GM13976 (cell line): ENCODE results near the gene NFX1.

Experiments
- DNase-seq: peaks from one replicate; pipeline ENCODE4 v3.0.0; 2012; ENCODE audit warnings: low spot score
- in situ Hi-C: fragments of 300-500 bp; cut with MboI; formaldehyde crosslinking; loops from one replicate; pipeline ENCODE4 v1.12.0; 2022; ENCODE audit warnings: low sequenced_read_pairs, mixed read lengths, inconsistent platforms; ENCODE audit not compliant: unreplicated experiment
- TF ChIP-seq, protein P1 (sequence below): IDR thresholded peaks from 2 replicates; pipeline ENCODE4 v1.5.1; 2012; ENCODE audit warnings: borderline replicate concordance, mild to moderate bottlenecking; ENCODE audit not compliant: insufficient read depth; ENCODE audit errors: extremely low read depth, missing control alignments, control extremely low read depth

Gene NFX1

GRCh38 chr9:33374634-33375237, 84.4 kb downstream of the NFX1 start:
- peak; percentile 75 for DNase-seq
- in situ Hi-C loops, result no loop called here

GRCh38 chr9:33375238-33375840, 85.0 kb downstream of the NFX1 start:
- DNase-seq, result no peak
- in situ Hi-C loops, result no loop called here
- TF ChIP-seq, protein P1, sequence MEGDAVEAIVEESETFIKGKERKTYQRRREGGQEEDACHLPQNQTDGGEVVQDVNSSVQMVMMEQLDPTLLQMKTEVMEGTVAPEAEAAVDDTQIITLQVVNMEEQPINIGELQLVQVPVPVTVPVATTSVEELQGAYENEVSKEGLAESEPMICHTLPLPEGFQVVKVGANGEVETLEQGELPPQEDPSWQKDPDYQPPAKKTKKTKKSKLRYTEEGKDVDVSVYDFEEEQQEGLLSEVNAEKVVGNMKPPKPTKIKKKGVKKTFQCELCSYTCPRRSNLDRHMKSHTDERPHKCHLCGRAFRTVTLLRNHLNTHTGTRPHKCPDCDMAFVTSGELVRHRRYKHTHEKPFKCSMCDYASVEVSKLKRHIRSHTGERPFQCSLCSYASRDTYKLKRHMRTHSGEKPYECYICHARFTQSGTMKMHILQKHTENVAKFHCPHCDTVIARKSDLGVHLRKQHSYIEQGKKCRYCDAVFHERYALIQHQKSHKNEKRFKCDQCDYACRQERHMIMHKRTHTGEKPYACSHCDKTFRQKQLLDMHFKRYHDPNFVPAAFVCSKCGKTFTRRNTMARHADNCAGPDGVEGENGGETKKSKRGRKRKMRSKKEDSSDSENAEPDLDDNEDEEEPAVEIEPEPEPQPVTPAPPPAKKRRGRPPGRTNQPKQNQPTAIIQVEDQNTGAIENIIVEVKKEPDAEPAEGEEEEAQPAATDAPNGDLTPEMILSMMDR, result no peak

More at GRCh38 chr9:33374634-33375237, 84.4 kb downstream of the NFX1 start:
- TF ChIP-seq, protein P1, result peak; percentile 81

- no peak for DNase-seq
- in situ Hi-C loops, result no loop called here
Measured at GRCh38 chr9:33375841-33376321, 85.6 kb downstream of the NFX1 start.

GRCh38 chr9:33377089-33377715, 86.9 kb downstream of the NFX1 start:
- TF ChIP-seq, protein P1, result no peak
- in situ Hi-C loops, result no loop called here
- no peak for DNase-seq

More at GRCh38 chr9:33375841-33376321, 85.6 kb downstream of the NFX1 start:
- TF ChIP-seq, protein P1, result no peak

DNA sequence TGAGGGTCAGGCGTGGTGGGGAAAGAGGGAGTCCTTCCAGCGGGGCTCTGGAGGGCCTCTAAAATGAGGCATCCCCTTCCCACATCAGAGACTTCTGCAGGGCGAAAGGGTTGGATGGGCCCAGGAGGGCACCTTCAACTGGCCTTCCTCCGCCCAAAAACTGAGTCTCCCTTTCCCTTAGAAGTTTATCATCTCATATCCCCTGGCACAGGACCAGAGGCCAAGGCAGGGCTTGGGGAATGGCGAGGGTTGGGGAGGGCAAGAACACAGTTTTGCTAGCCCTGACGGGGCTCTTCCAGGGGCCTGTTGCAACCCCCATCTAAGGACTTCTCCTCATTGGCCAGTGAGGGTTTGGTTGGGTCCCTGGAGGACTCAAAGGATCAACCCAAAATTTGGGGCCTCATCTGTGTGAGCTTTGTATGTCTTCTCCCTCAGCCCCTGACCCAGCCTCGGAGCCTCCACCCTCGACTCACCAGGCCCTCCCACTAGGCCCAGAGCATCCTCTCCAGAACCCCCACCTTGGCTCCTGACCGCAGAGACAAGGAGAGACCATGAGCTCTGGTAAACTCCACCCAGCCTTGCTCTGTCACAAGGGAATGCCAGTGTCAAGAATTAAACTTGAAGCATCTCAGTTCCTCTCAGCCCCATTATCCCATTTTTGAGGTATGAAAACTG, 87.9 kb downstream of the NFX1 start:
- in situ Hi-C loops, result no loop called here
- TF ChIP-seq, protein P1, result no peak
- DNase-seq, result no peak

- DNase-seq, result no peak
Measured at GRCh38 chr9:33379666-33380389, 89.5 kb downstream of the NFX1 start.

More at GRCh38 chr9:33379666-33380389, 89.5 kb downstream of the NFX1 start:
- TF ChIP-seq, protein P1, result no peak
- in situ Hi-C loops, result no loop called here
